Natural killer cell (primary cell): ENCODE measurements around the gene OPRL1. TPM values are rescaled to one million over a fixed set of nuclear protein-coding genes. Genes with fewer than 3 reads are reported as not detected.

ENCODE experiments used
- ATAC-seq, 3 donors: fragments of 150-1000 bp in 2 of 3; fragments of 200-7000 bp in 1 of 3; cut with Tn5 transposase; 1 replicate in 1 of 3; 2 replicates in 2 of 3; pipeline ENCODE4 v1.10.0; 2021; ENCODE audit warnings: mild to moderate bottlenecking in 2 of 3, moderate library complexity in 2 of 3
- DNase-seq, 2 donors: peaks; one replicate each; pipeline versions ENCODE4 v3.0.0 to v3.0.0-alpha.2; 2013 to 2021; ENCODE audit warnings: mixed read lengths in 1 of 2
- H3K27ac ChIP-seq: one replicate; pipeline ENCODE4 v1.5.1; 2013; ENCODE audit warnings: mild to moderate bottlenecking, low read length
- H3K27me3 ChIP-seq: one replicate; pipeline ENCODE4 v1.6.1; 2013; ENCODE audit warnings: low read length; ENCODE audit not compliant: control insufficient read depth, insufficient read depth
- H3K36me3 ChIP-seq: one replicate; pipeline ENCODE4 v1.6.1; 2013; ENCODE audit warnings: low read length; ENCODE audit not compliant: control insufficient read depth, insufficient read depth
- H3K4me1 ChIP-seq: one replicate; pipeline ENCODE4 v1.6.1; 2013; ENCODE audit warnings: low read length; ENCODE audit not compliant: control insufficient read depth, insufficient read depth
- H3K4me3 ChIP-seq: one replicate; pipeline ENCODE4 v1.5.1; 2013; ENCODE audit warnings: low read length
- H3K9me3 ChIP-seq: one replicate; pipeline ENCODE4 v1.6.1; 2013; ENCODE audit warnings: low read length; ENCODE audit not compliant: control insufficient read depth, insufficient read depth
- H3K27ac Mint-ChIP-seq, 2 donors: one replicate each; pipeline ENCODE4 v1.8.0; 2022; ENCODE audit warnings: mild to moderate bottlenecking in 2 of 2, mixed read lengths in 2 of 2, moderate library complexity in 1 of 2
- H3K27me3 Mint-ChIP-seq, 2 donors: one replicate each; pipeline ENCODE4 v1.8.0; 2022; ENCODE audit warnings: low read depth in 2 of 2, mixed read lengths in 2 of 2
- H3K36me3 Mint-ChIP-seq: one replicate; pipeline ENCODE4 v1.8.0; 2022; ENCODE audit warnings: mixed read lengths
- H3K4me1 Mint-ChIP-seq, 2 donors: one replicate each; pipeline ENCODE4 v1.8.0; 2022; ENCODE audit warnings: mixed read lengths in 2 of 2
- H3K4me3 Mint-ChIP-seq: one replicate; pipeline ENCODE4 v1.8.0; 2022; ENCODE audit warnings: mild to moderate bottlenecking, moderate library complexity, mixed read lengths
- H3K9me3 Mint-ChIP-seq, 2 donors: one replicate each; pipeline ENCODE4 v1.8.0; 2022; ENCODE audit warnings: mixed read lengths in 2 of 2
- WGBS: methylation state at CpG from one replicate; pipeline ENCODE4 v1.1.7; 2013; ENCODE audit warnings: missing lambda C conversion rate; ENCODE audit not compliant: insufficient coverage; 5-methylcytosine and 5-hydroxymethylcytosine counted together
- intact Hi-C: fragments of 100-400 bp; cut with micrococcal nuclease; formaldehyde crosslinking; loops from one replicate; pipeline ENCODE4 v1.14.2; 2022
- total RNA-seq, 4 donors: library from RNA; stranded (reverse); fragments of 120-200 nt in 1 of 4; gene quantifications; one replicate each; pipeline versions ENCODE4 v1.2.3 to v1.2.4, GENCODE V29; 2013 to 2022
- TF ChIP-seq, protein P1 (sequence below): fragments of 200-600 bp; IDR thresholded peaks from one replicate; pipeline ENCODE4 v1.8.0; 2022; ENCODE audit warnings: antibody characterized with exemption

The OPRL1 gene
- total RNA-seq, 3 donors from 2014 or later (not counting 1 experiment from before 2014, with no cell fraction given): 1.2 to 2.2 (median 1.4) TPM

DNA sequence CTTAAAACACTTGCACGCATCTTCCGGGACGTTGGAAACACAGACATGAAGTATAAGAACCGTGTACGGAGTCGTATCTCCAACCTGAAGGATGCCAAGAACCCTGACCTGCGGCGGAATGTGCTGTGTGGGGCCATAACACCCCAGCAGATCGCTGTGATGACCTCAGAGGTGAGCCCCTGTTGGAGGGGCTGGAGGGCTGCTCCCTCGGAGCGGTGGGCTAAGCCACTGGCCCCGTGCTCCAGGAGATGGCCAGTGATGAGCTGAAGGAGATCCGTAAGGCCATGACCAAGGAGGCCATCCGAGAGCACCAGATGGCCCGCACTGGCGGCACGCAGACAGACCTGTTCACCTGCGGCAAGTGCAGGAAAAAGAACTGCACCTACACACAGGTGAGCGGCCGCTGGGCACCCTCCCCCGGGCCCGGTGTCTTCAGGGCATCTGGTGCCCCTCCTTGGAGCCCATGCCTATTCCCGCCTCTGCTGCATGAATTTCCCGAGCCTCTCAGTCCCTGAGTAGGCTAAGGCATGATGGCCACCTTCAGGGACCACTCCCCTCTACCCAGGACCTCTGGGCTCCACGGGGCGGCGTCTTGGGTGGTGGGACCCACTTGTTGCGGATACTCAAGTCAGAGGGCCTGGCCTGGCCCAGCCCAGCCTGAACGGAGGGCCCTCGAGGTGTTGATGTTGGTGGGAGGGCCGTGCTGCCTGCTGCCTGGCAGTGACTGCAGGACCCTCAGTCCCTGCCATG is 9.5 kb upstream of the OPRL1 start:
- Mint-ChIP-seq H3K4me3 (no peak overlapping the region), H3K36me3 (no peaks in the 10 kb centered on the region), H3K27me3 (no peaks in the 10 kb centered on the region), H3K27ac (no peak overlapping the region), H3K4me1 (peaks cover 18 to 42% of the 10 kb centered on the region in 2 donors), H3K9me3 (no peaks in the 10 kb centered on the region)
- Histone ChIP-seq H3K36me3 (peaks cover 33% of the 10 kb centered on the region), H3K4me3 (no peak overlapping the region), H3K9me3 (no peaks in the 10 kb centered on the region), H3K27me3 (no peaks in the 10 kb centered on the region), H3K27ac (no peak overlapping the region), H3K4me1 (peaks cover 54% of the 10 kb centered on the region)
- ATAC-seq (no peak), DNase-seq (no peak)
- intact Hi-C loops: no loop called here
- WGBS: 94% methylated on average over 31 of the region's 31 CpGs
- TF ChIP-seq, protein P1, sequence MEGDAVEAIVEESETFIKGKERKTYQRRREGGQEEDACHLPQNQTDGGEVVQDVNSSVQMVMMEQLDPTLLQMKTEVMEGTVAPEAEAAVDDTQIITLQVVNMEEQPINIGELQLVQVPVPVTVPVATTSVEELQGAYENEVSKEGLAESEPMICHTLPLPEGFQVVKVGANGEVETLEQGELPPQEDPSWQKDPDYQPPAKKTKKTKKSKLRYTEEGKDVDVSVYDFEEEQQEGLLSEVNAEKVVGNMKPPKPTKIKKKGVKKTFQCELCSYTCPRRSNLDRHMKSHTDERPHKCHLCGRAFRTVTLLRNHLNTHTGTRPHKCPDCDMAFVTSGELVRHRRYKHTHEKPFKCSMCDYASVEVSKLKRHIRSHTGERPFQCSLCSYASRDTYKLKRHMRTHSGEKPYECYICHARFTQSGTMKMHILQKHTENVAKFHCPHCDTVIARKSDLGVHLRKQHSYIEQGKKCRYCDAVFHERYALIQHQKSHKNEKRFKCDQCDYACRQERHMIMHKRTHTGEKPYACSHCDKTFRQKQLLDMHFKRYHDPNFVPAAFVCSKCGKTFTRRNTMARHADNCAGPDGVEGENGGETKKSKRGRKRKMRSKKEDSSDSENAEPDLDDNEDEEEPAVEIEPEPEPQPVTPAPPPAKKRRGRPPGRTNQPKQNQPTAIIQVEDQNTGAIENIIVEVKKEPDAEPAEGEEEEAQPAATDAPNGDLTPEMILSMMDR: no peak

DNA sequence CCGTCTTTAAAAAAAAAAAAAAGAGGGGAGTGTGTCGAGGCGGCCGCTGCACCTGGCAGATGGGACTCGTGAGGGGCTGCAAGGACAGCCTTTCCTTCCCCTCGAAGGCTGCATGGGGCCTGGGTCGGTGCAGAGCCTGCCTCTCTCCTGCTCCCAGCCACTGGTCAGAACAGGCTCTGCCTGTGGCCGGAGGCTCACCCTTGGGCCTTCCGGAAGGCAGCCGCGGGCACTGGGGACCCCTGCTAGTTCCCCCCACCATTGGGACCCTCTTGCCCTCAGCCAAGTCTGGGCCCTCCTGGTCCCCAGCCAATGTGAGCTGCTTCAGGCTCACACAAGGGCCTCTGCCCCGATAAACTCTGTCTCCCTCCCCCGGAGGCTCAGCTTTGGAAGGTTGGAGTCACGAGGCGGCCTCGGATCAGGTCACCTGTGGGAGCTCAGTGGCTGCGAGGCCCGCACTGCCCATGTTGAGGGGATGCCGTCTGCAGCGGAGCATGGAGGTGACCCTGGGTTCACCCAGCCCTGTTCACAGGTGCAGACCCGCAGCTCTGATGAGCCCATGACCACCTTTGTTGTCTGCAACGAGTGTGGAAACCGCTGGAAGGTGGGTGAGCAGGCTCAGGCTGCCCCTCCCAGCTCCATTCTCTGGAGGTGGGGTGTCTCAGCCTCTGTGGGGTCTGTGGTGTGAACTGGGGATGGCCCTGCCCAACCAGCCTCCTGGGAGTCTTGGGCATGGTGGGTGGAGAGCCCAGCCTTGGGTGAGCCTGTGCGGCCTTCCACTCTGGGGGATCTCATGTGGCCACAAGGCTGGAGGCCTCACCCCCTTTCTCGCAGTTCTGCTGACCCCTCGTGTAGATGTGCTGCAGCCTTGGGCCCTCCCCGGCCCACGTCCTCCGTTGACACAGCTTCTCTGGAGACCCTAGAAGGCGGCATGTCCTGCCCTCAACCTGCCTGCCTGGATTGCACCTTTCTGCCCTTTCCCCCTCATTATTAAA is 8.2 kb upstream of the OPRL1 start:
- Histone ChIP-seq H3K4me1 (peaks cover 51% of the 10 kb centered on the region), H3K36me3 (peaks cover 43% of the 10 kb centered on the region), H3K27ac (no peak overlapping the region), H3K4me3 (no peak overlapping the region), H3K27me3 (no peaks in the 10 kb centered on the region), H3K9me3 (no peaks in the 10 kb centered on the region)
- no peaks in the 10 kb centered on the region for H3K27me3 Mint-ChIP-seq
- H3K27ac Mint-ChIP-seq: peak overlapping the region; percentile 21 to 52
- H3K36me3 Mint-ChIP-seq: no peaks in the 10 kb centered on the region
- intact Hi-C loops: no loop called here
- no peak for ATAC-seq
- no peaks in the 10 kb centered on the region for H3K9me3 Mint-ChIP-seq
- TF ChIP-seq, protein P1: no peak
- H3K4me3 Mint-ChIP-seq: no peak overlapping the region
- DNase-seq: no peak
- 81% methylated on average over 30 of the region's 30 CpGs for WGBS
- H3K4me1 Mint-ChIP-seq: peaks cover 6 to 41% of the 10 kb centered on the region in 2 donors

DNA sequence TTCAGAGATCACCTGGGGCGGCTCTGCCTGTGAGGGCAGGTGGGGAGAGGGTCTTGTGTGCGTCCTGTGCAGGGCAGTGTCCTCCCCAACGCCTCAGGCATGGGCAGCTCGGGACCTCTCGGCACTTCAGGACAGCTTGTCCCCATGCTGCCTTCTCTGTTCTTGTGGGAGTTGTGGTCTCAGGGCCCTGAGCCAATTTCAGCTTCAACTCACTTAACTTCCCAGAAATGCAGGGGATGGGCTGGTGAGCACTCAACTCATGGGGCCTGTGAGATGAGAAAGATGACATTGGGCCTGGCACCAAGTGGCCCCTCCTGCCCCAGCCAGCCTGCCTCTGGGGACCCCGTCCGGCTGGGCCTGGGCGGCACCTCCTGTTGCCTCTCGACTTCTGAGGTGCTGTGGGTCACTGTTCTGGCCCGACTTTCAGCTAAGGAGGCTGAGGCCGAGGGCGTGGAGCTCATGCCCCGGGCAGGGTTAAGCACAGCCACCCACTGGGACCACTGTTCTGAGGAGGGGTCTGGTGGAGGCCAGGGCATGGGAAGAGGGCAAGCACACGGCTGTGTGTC is 7.3 kb upstream of the OPRL1 start:
- TF ChIP-seq, protein P1: no peak
- ATAC-seq (no peak), DNase-seq (no peak)
- Mint-ChIP-seq H3K4me3 (no peak overlapping the region), H3K9me3 (no peaks in the 10 kb centered on the region), H3K27ac (peak overlapping the region in 1 of 2 donors; percentile 52), H3K4me1 (peaks cover 5 to 38% of the 10 kb centered on the region in 2 donors), H3K36me3 (no peaks in the 10 kb centered on the region), H3K27me3 (no peaks in the 10 kb centered on the region)
- Histone ChIP-seq H3K9me3 (no peaks in the 10 kb centered on the region), H3K4me3 (no peak overlapping the region), H3K4me1 (peaks cover 51% of the 10 kb centered on the region), H3K36me3 (peaks cover 43% of the 10 kb centered on the region), H3K27ac (no peak overlapping the region), H3K27me3 (no peaks in the 10 kb centered on the region)
- 80% methylated on average over 14 of the region's 14 CpGs for WGBS
- intact Hi-C loops: no loop called here
